ENCODE results near the gene CYBC1.

- TF ChIP-seq CTCF (IDR thresholded peaks at IDR 0.05; ENCODE audit: poor library complexity) (no peak), EZH2 (IDR thresholded peaks at IDR 0.05; ENCODE audit: borderline replicate concordance) (no peak)
Observed at GRCh38 chr17:82492643-82493225, 42.2 kb upstream of the CYBC1 start.

Measured in hepatocyte (in vitro differentiated cells).